Measurements from ENCODE around the gene LTBP1.

DNA sequence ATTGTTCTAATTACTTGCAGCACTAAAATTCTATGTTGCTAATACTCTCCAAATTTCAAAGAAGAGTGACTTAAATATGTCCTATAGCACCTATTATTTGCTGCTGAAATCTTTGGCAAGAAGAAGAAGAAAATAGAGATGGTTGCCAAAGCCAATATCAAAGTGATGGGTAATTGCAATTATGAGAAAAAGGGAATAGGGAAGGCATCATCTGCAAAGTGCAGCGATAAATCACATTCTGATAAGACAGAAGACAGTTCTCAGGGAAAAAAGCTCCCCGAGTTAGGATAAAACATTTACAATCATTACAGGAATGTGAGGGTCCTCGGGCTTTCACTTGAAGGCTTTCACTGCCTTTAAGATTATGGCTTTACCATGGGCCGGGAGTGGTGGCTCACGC is 457.6 kb downstream of the LTBP1 start:
- TF ChIP-seq, protein P1, sequence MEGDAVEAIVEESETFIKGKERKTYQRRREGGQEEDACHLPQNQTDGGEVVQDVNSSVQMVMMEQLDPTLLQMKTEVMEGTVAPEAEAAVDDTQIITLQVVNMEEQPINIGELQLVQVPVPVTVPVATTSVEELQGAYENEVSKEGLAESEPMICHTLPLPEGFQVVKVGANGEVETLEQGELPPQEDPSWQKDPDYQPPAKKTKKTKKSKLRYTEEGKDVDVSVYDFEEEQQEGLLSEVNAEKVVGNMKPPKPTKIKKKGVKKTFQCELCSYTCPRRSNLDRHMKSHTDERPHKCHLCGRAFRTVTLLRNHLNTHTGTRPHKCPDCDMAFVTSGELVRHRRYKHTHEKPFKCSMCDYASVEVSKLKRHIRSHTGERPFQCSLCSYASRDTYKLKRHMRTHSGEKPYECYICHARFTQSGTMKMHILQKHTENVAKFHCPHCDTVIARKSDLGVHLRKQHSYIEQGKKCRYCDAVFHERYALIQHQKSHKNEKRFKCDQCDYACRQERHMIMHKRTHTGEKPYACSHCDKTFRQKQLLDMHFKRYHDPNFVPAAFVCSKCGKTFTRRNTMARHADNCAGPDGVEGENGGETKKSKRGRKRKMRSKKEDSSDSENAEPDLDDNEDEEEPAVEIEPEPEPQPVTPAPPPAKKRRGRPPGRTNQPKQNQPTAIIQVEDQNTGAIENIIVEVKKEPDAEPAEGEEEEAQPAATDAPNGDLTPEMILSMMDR (IDR thresholded peaks at IDR 0.05; ENCODE audit: low read depth, low read length, missing input control), result no peak
- TF ChIP-seq HNF4A (conservative IDR thresholded peaks at IDR 0.05) (no peak), GABPA (IDR thresholded peaks at IDR 0.05 in 1 of 2, conservative IDR thresholded peaks at IDR 0.05 in 1 of 2) (no peak), YY1 (IDR thresholded peaks at IDR 0.05) (no peak), SP1 (IDR thresholded peaks at IDR 0.05) (no peak), NR2F2 (IDR thresholded peaks at IDR 0.05) (no peak), JUND (IDR thresholded peaks at IDR 0.05) (no peak), RAD21 (IDR thresholded peaks at IDR 0.05) (no peak)
- TF ChIP-seq, protein P2, sequence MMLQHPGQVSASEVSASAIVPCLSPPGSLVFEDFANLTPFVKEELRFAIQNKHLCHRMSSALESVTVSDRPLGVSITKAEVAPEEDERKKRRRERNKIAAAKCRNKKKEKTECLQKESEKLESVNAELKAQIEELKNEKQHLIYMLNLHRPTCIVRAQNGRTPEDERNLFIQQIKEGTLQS (IDR thresholded peaks at IDR 0.05), result no peak
- TF ChIP-seq, protein P3, sequence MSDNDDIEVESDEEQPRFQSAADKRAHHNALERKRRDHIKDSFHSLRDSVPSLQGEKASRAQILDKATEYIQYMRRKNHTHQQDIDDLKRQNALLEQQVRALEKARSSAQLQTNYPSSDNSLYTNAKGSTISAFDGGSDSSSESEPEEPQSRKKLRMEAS (IDR thresholded peaks at IDR 0.05), result no peak
- TF ChIP-seq, protein P4, sequence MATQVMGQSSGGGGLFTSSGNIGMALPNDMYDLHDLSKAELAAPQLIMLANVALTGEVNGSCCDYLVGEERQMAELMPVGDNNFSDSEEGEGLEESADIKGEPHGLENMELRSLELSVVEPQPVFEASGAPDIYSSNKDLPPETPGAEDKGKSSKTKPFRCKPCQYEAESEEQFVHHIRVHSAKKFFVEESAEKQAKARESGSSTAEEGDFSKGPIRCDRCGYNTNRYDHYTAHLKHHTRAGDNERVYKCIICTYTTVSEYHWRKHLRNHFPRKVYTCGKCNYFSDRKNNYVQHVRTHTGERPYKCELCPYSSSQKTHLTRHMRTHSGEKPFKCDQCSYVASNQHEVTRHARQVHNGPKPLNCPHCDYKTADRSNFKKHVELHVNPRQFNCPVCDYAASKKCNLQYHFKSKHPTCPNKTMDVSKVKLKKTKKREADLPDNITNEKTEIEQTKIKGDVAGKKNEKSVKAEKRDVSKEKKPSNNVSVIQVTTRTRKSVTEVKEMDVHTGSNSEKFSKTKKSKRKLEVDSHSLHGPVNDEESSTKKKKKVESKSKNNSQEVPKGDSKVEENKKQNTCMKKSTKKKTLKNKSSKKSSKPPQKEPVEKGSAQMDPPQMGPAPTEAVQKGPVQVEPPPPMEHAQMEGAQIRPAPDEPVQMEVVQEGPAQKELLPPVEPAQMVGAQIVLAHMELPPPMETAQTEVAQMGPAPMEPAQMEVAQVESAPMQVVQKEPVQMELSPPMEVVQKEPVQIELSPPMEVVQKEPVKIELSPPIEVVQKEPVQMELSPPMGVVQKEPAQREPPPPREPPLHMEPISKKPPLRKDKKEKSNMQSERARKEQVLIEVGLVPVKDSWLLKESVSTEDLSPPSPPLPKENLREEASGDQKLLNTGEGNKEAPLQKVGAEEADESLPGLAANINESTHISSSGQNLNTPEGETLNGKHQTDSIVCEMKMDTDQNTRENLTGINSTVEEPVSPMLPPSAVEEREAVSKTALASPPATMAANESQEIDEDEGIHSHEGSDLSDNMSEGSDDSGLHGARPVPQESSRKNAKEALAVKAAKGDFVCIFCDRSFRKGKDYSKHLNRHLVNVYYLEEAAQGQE (IDR thresholded peaks at IDR 0.05), result no peak

All from liver (tissue), 3 donors.